ENCODE data around the gene HSD17B2.
A peak's percentile ranks its signal among the peaks of the same experiment; 100 is the strongest.
"Not testable (repeated sequence)": the region's sequence is repeated elsewhere in the genome, so short reads cannot be mapped to it uniquely, and the experiment has no call there.

HSD17B2 gene

DNA sequence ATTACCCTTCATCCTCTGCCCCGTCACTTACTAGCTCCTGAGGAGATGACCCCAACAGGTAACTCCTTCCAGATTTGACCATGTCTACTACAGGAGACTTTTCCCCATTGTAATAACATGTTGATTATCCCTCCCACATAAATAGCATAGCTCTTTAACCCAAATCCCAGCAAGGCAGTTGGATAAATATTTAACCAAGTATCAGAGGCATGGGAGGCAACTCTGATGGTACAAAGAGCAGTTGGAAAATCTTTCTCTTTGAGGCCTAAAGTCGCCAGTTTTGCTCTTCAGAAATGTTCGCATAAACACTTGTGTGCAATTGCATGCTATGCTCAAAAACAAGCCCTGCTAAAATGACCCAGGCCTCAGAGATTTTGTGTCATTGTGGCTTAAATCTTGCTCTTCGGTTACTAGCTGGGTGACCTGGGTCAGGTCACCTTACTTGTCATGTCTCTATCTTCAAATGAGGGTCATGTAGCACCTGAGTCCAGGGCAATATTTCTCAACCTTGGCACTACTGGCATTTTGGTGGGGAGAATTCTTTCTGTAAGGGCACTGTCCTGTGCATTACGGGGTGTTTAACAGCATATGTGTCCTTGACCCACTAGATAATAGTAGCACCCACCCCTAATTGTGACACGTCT is 48.8 kb downstream of the HSD17B2 start:
- DNase-seq, result no peak

DNA sequence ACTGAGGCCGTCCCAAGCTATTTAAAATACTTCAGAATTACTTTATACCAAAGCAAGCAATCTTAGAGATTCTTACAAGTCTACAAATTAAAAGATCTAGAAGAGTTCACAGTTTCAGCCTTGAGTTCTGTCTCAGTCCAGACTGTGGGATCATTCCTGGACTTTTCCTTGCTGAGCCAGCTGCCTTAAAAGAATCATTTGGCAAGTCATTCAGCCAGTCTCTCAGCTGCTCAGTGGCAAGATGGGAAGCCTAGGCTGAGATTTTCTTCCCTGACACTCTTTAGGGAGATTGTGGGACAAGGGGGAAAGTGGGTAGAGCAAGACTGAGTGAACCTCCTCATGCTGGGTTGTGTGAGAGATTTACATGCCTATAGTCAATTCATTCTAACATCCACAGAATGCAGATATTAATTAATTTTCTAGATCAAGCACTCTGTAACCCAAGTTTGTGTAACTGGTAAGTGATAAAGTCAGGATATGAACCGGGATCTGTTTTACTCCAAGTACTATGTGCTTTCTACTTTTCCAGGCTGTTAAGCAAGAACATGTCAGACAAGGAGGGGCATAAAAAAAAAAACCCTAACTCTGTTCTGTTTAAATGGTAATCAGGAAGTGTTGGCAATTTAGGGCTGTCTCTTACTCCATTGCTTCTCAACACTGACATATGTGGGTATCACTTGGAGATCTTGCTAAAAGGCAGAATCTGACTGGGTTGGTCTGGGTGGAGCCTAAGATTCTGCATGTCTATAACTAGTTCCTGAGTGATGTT is 50.1 kb downstream of the HSD17B2 start:
- no peak for DNase-seq

DNA sequence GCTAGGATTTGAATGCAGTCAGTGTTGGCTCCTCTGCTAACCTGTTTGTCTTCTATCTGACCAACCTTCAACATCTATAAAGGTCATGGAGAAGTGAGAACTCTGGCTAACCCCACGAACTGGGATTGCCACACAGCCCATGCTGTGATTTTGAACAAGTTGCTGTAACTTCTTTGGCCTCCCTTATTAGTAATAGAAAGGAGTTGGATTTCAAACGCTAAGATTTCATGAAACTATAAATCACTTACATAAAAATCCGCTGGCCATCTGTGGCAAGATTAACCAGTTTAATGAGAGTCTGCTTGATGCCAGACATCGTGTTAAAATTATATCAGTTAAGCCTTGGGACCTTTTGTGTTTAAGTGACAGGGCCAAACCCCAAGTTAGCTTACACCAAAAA is 53.4 kb downstream of the HSD17B2 start:
- no peak for DNase-seq

GRCh38 chr16:82091241-82091640 is 56.2 kb downstream of the HSD17B2 start:
- peak; percentile 67 for DNase-seq

DNA sequence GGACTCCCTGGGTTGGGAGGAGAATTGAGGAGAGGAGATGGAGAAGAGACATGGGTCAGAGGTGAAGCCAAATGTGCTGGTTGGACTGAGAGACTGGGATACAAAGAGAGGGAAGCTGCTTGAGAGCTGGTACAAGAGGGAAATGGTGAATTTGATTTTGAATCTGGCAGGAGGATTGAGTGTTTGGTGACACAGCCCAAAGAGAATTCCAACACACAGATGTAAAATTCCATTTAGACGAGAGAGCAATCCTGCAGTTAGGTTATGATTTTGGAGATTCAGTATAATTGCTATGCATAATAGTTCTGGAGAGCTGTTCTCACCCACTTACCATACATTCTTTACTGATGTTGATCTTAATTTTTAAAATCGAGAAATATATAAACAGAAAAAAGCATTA is 57.7 kb downstream of the HSD17B2 start:
- DNase-seq, result no peak

DNA sequence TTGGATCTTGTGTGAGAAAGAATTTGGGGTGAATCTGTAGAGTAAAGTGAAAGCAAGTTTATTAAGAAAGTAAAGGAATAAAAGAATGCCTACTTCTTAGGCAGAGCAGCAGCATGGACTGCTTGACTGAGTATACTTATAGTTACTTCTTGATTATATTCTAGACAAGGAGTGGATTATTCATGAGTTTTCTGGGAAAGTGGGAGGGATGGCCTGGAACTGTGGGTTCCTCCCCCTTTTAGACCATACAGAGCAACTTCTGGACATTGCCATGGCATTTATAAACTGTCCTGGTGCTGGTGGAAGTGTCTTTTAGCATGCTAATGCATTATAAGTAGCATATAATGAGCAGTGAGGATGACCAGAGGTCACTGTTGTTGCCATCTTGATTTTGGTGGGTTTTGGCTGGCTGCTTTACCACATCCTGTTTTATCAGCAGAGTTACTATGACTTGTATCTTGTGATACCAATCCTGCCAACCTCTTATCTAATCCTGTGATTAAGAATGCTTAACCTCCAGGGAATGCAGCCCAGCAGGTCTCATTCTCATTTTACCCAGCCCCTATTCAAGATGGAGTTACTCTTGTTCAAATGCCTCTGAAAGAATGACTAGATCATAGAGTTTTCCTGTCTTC is 58.7 kb downstream of the HSD17B2 start:
- no peak for DNase-seq

GRCh38 chr16:82094942-82095540 is 60.0 kb downstream of the HSD17B2 start:
- no peak for DNase-seq

- DNase-seq, result no peak
Observed at GRCh38 chr16:82096641-82097040, 61.6 kb downstream of the HSD17B2 start.

DNA sequence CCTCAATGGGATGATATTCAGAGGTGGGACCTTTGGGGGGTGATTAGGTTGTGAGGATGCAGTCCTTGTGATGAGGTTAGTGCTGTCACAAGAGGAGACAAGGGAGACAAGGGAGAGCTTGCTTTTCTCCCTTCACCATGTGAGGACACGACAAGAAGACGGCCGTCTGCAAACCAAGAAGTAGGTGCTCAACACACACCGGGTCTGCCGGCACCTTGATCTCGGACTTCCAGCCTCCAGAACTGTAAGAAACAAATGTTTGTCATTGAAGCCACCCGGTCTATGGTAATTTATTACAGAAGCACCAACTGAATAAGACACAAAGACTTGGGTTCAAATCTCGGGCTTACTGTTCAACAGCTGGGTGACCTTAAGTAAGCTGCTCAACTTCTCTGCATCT is 70.1 kb downstream of the HSD17B2 start:
- no peak for DNase-seq

- DNase-seq, result no peak
Observed at GRCh38 chr16:82108100-82108499, 73.0 kb downstream of the HSD17B2 start.

DNA sequence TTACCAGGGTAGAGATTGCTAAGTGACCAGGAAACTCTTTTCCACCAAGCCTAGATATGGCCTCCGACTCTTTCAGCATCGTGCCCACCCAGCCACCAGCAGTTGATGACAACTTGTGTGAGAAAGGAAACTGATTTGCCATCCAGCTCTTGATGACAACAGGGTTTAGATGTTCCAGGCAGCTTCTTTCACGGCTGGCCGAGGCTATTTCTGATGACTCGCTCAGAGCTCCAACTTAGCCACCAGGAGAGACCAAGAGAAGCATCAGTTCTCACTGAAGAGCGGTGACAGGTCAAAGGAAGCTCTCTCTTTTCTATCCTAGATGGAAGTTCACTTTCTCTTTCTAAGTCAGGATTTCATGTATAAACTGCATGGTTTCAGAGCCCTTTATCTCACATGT is 73.7 kb downstream of the HSD17B2 start:
- DNase-seq, result peak; percentile 61

DNA sequence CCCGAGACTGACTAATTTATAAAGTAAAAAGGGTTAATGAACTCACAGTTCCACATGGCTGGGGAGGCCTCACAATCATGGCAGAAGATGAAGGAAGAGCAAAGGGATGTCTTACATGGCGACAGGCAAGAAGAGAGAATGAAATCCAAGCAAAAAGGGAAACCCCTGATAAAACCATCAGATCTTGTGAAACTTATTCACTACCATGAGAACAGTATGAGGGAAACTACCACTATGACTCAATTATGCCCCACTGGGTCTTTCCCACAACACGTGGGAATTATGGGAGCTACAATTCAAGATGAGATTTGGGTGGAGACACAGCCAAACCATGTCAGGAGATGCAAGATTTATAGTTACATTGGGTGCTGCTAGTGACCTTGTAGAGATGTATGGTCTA is 74.2 kb downstream of the HSD17B2 start:
- not testable (repeated sequence) for DNase-seq

DNA sequence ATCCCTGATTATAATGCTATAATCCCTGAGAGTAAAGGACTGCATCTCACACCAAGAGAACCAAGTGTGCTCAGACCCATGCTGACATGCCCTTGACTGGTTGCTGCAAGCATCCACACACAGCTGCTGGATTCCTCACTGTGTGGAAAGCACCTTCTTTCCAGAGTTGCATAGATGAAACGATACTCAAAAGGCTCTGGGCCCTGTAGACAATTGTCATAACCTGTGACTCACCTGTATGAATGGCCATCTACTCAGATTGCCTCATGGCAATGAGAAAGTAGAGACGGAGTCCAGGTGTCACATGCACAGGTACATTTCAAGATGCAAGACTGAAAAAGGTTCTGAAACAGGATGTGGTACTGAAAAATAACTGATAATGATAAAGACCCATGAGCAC is 76.9 kb downstream of the HSD17B2 start:
- DNase-seq, result no peak

- DNase-seq, result no peak
Observed at GRCh38 chr16:82113741-82114140, 78.7 kb downstream of the HSD17B2 start.

- no peak for DNase-seq
Observed at GRCh38 chr16:82116535-82116934, 81.5 kb downstream of the HSD17B2 start.

GRCh38 chr16:82118749-82119148 is 83.7 kb downstream of the HSD17B2 start:
- DNase-seq, result no peak

DNA sequence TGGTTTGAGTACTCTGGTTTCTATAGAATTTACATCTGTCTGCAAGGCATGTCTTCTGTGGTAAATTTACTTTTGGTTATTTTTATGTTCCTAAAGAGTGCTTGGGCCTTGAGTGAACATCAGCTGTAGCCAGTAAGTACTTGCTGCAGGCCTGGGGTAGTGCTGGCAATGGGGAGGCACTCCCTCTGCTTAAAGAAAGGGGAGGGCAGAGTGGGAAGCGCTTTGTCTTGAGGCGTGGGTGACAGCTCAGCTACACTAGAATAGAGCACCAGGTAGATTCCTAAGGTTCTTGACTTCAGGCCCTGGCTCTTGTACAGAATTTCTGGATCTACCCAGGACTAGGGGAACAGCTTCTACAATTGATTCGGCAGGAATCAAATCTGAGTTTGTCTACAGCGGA is 84.4 kb downstream of the HSD17B2 start:
- DNase-seq, result no peak

DNA sequence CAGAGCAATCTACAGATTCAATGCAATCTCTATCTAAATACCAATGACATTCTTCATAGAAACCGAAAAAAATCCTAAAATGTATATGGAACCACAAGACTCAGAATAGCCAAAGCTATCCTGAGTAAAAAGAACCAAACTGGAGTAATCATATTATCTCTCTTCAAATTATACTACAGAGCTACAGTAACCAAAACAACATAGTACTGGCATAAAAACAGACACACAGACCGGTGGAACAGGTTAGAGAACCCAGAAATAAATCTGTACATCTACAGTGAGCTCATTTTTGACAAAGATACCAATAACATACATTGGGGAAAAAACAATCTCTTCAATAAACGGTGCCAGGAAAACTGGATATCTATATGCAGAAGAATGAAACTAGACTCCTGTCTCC is 89.6 kb downstream of the HSD17B2 start:
- no peak for DNase-seq

- DNase-seq, result no peak
Observed at GRCh38 chr16:82129881-82130280, 94.8 kb downstream of the HSD17B2 start.

- DNase-seq, result no peak
Observed at GRCh38 chr16:82133798-82134197, 98.7 kb downstream of the HSD17B2 start.

DNA sequence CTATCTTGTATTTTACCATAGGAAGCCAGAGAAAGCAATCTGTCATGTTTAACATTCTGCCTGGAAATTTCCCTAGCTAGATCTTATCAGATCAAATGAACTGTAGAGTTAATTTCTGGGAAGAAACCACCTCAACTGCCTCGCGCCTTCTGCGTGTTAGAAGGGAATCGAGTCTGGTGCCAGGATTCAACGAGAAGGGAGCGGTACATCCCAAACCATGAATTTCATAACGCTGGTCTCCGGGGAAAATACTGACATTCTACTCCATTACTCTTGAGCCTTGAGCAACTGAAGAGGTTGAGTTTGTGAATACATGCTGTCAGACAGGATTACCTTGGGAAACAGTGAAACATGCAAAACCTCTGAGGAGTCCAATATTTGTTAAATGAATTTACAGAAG is 99.8 kb downstream of the HSD17B2 start:
- DNase-seq, result no peak

- no peak for DNase-seq
Observed at GRCh38 chr16:82135844-82136243, 100.8 kb downstream of the HSD17B2 start.

DNA sequence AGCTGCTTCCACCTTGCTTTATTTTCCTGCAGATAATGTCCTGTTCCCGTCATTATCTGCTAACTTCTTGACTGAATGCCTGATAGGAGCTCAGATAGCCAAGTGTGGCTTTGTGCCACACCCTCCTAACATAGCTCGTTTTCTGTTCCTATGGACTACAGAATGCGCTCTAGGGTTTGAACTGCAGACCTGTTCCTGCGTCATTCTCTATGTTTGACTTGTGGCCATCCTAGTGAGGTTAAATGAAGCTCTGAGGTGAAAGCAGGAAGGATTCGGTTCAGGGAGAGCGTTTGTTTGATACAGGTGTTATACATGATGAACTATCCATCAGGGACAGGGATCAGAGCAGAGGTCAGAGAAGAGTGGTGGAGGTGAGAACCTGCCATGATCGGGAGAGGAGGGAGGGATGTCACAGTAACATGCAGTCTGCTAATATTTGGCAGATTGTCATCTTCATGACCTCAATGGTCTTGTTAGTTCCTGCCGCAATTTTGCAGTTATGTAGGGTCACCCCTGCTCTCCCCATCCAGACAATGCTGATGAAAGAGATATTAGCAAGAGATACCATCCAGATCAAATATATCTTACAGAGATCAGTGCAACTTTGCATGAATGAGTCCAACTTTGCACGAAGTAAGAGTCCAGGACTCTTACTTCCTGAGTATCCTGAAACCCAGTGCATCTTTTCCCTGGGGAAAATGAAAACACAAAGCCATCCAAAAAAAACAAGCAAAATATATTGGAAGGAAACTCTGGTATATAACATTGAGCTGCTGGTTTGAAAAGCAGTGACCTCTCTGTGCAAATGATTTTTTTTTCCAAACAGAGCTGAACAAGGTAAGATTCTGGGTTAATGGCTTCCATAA is 102.1 kb downstream of the HSD17B2 start:
- no peak for DNase-seq
